H1 (cell line): ENCODE data around the gene EFCAB6. TPM values are rescaled to one million over a fixed set of nuclear protein-coding genes. Genes with fewer than 3 reads are reported as not detected.

Experiments used
- BCL11A ChIP-seq, 2 experiments: IDR thresholded peaks; one replicate each; pipeline ENCODE4 v1.6.1; 2011; ENCODE audit warnings: low read depth in 2 of 2, low read length in 2 of 2, mild to moderate bottlenecking in 2 of 2
- CBX5 ChIP-seq: fragments of 300-800, 300-1000 bp; sonication (generic); IDR thresholded peaks from 2 replicates; pipeline ENCODE4 v1.7.1; 2016; ENCODE audit warnings: antibody characterized with exemption, low read length, low read depth
- CHD1 ChIP-seq: IDR thresholded peaks from 2 replicates; pipeline ENCODE4 v1.6.1; 2012; ENCODE audit warnings: low read depth, low read length, improper control_type of control experiment
- EGR1 ChIP-seq: IDR thresholded peaks from 2 replicates; pipeline ENCODE4 v1.6.1; 2011; ENCODE audit warnings: low read depth, low read length, borderline replicate concordance
- EZH2 ChIP-seq: fragments of 200-600 bp; sonication (generic); IDR thresholded peaks from 2 replicates; pipeline ENCODE4 v1.7.1; 2012; ENCODE audit warnings: low read depth, mild to moderate bottlenecking, moderate library complexity, low read length, inconsistent platforms; ENCODE audit not compliant: severe bottlenecking
- HDAC2 ChIP-seq, 2 experiments: fragments of 300-600 bp in 1 of 2; sonication (generic) in 1 of 2; IDR thresholded peaks; 2 replicates each; pipeline ENCODE4 v1.6.1; 2011 to 2012; ENCODE audit warnings: low read depth in 2 of 2, low read length in 2 of 2, mild to moderate bottlenecking in 2 of 2, moderate library complexity in 2 of 2, borderline replicate concordance in 1 of 2, inconsistent platforms in 1 of 2
- MAFK ChIP-seq: IDR thresholded peaks from 2 replicates; pipeline ENCODE4 v1.6.1; 2012; ENCODE audit warnings: low read depth, mild to moderate bottlenecking, improper control_type of control experiment, low read length
- PHF8 ChIP-seq: fragments of 200-600 bp; sonication (generic); conservative IDR thresholded peaks from 2 replicates; pipeline ENCODE4 v1.7.1; 2012; ENCODE audit warnings: low read depth, mild to moderate bottlenecking, inconsistent platforms, low read length, moderate library complexity
- RFX5 ChIP-seq: IDR thresholded peaks from 2 replicates; pipeline ENCODE4 v1.6.1; 2011; ENCODE audit warnings: low read depth, low read length, improper control_type of control experiment, borderline replicate concordance
- RNF2 ChIP-seq: fragments of 200-900, 300-1000 bp; sonication (generic); IDR thresholded peaks from 2 replicates; pipeline ENCODE4 v1.7.1; 2016; ENCODE audit warnings: borderline replicate concordance, low read depth, mild to moderate bottlenecking, antibody characterized with exemption, low read length; ENCODE audit not compliant: poor library complexity, severe bottlenecking; ENCODE audit errors: missing control alignments
- SIN3A ChIP-seq, 2 experiments: IDR thresholded peaks in 1 of 2; conservative IDR thresholded peaks in 1 of 2; 2 replicates each; pipeline ENCODE4 v1.6.1; 2011 to 2012; ENCODE audit warnings: low read length in 2 of 2, improper control_type of control experiment in 1 of 2, low read depth in 1 of 2, mild to moderate bottlenecking in 1 of 2
- SP4 ChIP-seq: IDR thresholded peaks from 2 replicates; pipeline ENCODE4 v1.6.1; 2012; ENCODE audit warnings: low read length, inconsistent platforms
- SRF ChIP-seq: IDR thresholded peaks from 2 replicates; pipeline ENCODE4 v1.6.1; 2011; ENCODE audit warnings: mild to moderate bottlenecking, low read depth, low read length, moderate library complexity
- TEAD4 ChIP-seq: IDR thresholded peaks from 2 replicates; pipeline ENCODE4 v1.6.1; 2012; ENCODE audit warnings: low read depth, low read length, inconsistent platforms, mixed read lengths
- polyA plus RNA-seq, 7 experiments: library from polyadenylated mRNA; depleted of rRNA in 3 of 7; stranded (reverse) in 5 of 7; unstranded in 2 of 7; fragments of >200 nt in 5 of 7; fragments of 200-250 nt in 2 of 7; gene quantifications; 1 replicate in 5 of 7; 2 replicates in 1 of 7; 4 replicates in 1 of 7; pipeline versions ENCODE4 v1.2.1 to v1.2.3, GENCODE V29; 2011 to 2013; ENCODE audit warnings: missing spikeins in 2 of 7, mixed read lengths in 2 of 7
- total RNA-seq: library from RNA; stranded (reverse); fragmentation: NEBNext Ultra II Directional; extraction: Animal tissue kit (Norgen Biotek cat#: 25700); gene quantifications from 2 replicates; pipeline ENCODE4 v1.2.1, GENCODE V29; 2021
- TF ChIP-seq, protein P1 (sequence below): IDR thresholded peaks from 2 replicates; pipeline ENCODE4 v1.6.1; 2012; ENCODE audit warnings: inconsistent platforms

The EFCAB6 gene
- total and polyA plus RNA-seq, 2 of the 8 experiments (the other 6 are each of a cell fraction or from before 2014, with no cell fraction given): 0.32 to 1.7 TPM

DNA sequence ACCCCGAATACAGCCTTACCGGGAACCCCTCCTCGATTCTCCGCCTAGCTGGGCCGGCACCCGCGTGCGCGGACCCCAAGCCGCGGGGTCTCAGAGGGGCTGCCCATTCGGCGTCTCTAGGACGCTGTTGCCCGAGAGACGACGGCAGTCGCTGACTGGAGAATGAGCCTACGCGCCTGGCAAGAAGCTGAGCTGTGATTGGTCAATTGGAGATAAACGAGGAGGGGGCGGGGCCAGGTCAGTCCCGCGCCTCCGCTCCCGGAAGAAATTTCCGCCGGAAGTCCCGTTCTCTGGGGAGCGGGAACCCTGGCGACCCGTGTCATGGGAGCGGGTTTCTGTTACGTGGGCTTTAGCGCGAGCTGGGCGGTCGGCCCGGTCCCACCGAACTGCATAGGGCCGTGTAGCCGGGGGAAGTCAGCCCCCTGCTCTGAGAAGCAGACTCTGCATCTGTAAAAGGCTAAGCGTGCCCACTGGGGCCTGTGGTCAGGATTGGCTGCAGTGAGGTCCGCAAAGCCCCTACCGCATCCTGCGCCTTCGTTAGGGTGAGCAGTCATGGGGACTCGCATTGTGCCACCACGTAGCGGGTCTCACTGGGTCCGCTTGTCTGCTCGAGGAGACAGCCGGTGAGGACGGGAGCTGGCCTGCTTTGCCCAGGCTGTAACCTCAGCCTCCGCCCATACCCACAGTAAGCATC is at the start of gene EFCAB6 (continued):
- TF ChIP-seq PHF8 (peak; percentile 90), RNF2 (no peak), CHD1 (no peak), MAFK (no peak), SRF (no peak), RFX5 (no peak), SP4 (no peak), BCL11A (IDR thresholded peaks at IDR 0.05; ENCODE audit: low read depth in 2 of 2, low read length in 2 of 2) (no peak), SIN3A (conservative IDR thresholded peaks at IDR 0.05 in 1 of 2, IDR thresholded peaks at IDR 0.05 in 1 of 2; ENCODE audit: low read depth in 1 of 2, low read length in 2 of 2) (peak; percentile 94 to 99), TEAD4 (no peak), CBX5 (no peak), EGR1 (peak; percentile 42; the same call in 1 of the 2 replicates), HDAC2 (IDR thresholded peaks at IDR 0.05; ENCODE audit: borderline replicate concordance in 1 of 2, low read depth in 2 of 2, low read length in 2 of 2) (0 out of 4 replicates have a peak, but pooled peaks of 1 of the 2 experiments have one; percentile 28), EZH2 (no peak)
- TF ChIP-seq, protein P1, sequence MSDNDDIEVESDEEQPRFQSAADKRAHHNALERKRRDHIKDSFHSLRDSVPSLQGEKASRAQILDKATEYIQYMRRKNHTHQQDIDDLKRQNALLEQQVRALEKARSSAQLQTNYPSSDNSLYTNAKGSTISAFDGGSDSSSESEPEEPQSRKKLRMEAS: peak; percentile 83
